Occipital lobe (tissue), 2 donors: ENCODE data around the gene SEC24C. TPM values are rescaled to one million over a fixed set of nuclear protein-coding genes. Genes with fewer than 3 reads are reported as not detected.
"Not testable (repeated sequence)": the region's sequence is repeated elsewhere in the genome, so short reads cannot be mapped to it uniquely, and the experiment has no call there.

ENCODE experiments used
- DNase-seq: peaks from one replicate; lab custom pipeline; 2025; lab: John Stamatoyannopoulos, UW
- total RNA-seq: library from RNA; depleted of rRNA; stranded (reverse); fragments of >200 nt; gene quantifications from one replicate; pipeline ENCODE4 v1.2.3, GENCODE V29; 2014

The SEC24C gene
- total RNA-seq, 1 donor from 2014 or later: 44.0 TPM

- no peak for DNase-seq
Observed at GRCh38 chr10:73769396-73769795, 25.2 kb downstream of the SEC24C start.

- no peak for DNase-seq
Observed at GRCh38 chr10:73771722-73772280, 27.6 kb downstream of the SEC24C start.

GRCh38 chr10:73772281-73773151 lies 28.3 kb downstream of the SEC24C start:
- peak; percentile 91 for DNase-seq

GRCh38 chr10:73773152-73773879 lies 29.1 kb downstream of the SEC24C start:
- no peak for DNase-seq

GRCh38 chr10:73774637-73775036 lies 30.5 kb downstream of the SEC24C start:
- no peak for DNase-seq

- no peak for DNase-seq
Observed at GRCh38 chr10:73779018-73779417, 34.8 kb downstream of the SEC24C start.

- no peak for DNase-seq
Observed at GRCh38 chr10:73779539-73780197, 35.5 kb downstream of the SEC24C start.

GRCh38 chr10:73780301-73780700 lies 36.1 kb downstream of the SEC24C start:
- no peak for DNase-seq

- DNase-seq: no peak
Observed at GRCh38 chr10:73780966-73781365, 36.8 kb downstream of the SEC24C start.

GRCh38 chr10:73781548-73781878 lies 37.3 kb downstream of the SEC24C start:
- no peak for DNase-seq

GRCh38 chr10:73781879-73782748 lies 37.9 kb downstream of the SEC24C start, which contains the start of gene CHCHD1:
TSS of gene CHCHD1 (plus strand) at chr10:73782048. CDS start at chr10:73782076, 28 bp downstream.
- peak; percentile 85 for DNase-seq

GRCh38 chr10:73782749-73783085 lies 38.5 kb downstream of the SEC24C start:
- DNase-seq: no peak

GRCh38 chr10:73785211-73785720 lies 41.1 kb downstream of the SEC24C start, which contains the start of gene ZSWIM8:
TSS of gene ZSWIM8 (plus strand) at chr10:73785606. CDS start at chr10:73785879, 273 bp downstream.
- peak; percentile 89 for DNase-seq

GRCh38 chr10:73785721-73786511 lies 41.7 kb downstream of the SEC24C start:
- no peak for DNase-seq

GRCh38 chr10:73786512-73786885 lies 42.3 kb downstream of the SEC24C start:
- DNase-seq: no peak

GRCh38 chr10:73787031-73787800 lies 43.0 kb downstream of the SEC24C start:
- not testable (repeated sequence) for DNase-seq

GRCh38 chr10:73788864-73789658 lies 44.9 kb downstream of the SEC24C start:
- DNase-seq: no peak

- DNase-seq: no peak
Observed at GRCh38 chr10:73789659-73790055, 45.5 kb downstream of the SEC24C start.
